Bone marrow (tissue), 2 donors: Measurements from ENCODE around the gene SLAMF9.

ENCODE experiments used
- DNase-seq, 2 donors: peaks; one replicate each; lab custom pipeline; 2025; lab: John Stamatoyannopoulos, UW

SLAMF9 gene

DNA sequence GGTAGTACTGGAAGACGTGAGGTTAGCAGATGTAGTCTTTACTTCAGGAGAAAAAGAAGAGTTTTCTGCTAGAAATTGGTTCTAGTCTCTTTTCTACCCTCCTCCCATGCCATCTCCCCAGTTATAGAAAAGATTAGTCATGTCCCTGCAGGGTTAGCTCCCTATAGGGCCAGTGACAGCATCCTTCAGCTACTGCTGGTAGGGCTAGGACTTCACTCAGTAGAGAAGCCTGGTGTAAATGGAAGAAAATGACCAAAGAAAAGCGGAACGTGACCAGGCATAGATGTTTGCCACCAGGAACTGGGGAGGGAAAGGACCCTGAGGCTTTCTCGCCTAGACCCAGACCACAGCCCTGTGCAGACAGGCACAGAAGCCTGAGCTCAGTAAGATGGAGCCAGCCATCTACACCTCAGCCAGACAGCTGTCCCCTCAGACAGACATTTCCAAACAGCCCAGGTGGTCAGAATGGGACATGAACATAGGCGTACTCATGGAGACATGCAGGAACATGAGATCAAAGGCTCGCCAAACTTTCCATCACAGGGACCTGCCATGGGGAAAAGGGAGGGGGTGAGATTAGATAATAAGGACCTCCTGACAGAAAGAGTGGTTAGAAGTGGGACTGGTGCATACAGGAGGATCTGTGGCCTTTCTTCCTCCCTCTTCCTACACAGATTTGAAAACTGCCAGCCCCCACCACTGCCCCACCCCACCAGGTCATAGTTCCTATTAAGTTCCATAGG is 23.5 kb upstream of the SLAMF9 start:
- DNase-seq = no peak

DNA sequence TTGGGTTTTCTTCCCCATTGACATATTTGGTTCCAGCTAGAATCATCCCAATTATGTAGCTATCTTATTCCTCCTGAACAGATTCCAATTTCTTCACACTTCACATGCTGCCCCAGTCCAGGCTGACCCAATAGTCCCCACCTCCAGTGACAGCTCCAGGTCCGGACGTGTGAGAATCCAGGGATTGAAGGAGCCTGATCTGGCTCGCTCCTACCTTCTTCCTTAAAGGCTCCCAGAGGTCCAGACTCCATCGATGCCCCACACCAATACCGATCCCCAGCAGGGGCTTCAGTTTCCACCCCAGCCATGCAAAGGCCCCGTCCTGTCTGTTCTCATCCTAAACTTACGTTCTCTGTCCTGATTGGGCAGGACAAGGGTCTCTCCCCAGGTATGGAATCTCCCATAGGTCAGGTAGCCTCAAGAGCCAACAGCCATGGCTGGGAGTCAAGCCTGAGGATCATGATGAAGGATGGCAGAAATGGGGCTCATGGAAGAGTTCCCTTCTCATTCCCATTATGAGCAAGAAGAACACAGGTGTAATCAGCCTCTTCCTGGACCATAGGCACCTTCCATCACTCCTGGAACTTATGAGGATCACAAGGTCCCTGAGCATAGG is 20.4 kb upstream of the SLAMF9 start:
- DNase-seq = no peak

DNA sequence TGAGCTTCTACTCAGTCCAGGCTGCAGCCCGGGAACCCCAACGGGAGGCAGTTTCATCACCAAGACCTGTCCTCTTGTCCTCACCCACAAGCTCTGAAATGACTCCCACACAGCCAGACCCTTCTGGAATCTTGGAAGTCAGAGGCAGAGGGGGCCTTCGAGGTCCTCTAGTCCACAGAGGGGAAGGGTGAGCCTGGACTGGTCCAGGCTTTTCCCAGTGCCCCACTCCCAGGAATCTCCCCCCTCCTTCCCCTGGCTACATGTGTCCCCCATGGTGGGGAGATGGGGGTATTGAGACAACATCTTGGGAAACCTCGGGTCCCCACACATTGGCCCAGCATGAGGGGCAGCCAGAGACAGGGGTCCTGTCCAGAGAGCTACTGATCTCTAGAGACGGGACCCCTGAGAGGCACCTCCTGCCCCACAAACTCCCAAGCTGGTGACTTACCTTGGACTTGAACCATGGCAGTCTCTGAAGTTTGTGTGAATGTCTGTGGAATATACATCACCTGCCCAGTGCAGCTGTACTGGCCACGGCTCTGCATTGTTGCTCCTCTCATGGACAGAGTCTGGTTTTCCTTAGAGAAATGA is 19.4 kb upstream of the SLAMF9 start:
- no peak for DNase-seq

DNA sequence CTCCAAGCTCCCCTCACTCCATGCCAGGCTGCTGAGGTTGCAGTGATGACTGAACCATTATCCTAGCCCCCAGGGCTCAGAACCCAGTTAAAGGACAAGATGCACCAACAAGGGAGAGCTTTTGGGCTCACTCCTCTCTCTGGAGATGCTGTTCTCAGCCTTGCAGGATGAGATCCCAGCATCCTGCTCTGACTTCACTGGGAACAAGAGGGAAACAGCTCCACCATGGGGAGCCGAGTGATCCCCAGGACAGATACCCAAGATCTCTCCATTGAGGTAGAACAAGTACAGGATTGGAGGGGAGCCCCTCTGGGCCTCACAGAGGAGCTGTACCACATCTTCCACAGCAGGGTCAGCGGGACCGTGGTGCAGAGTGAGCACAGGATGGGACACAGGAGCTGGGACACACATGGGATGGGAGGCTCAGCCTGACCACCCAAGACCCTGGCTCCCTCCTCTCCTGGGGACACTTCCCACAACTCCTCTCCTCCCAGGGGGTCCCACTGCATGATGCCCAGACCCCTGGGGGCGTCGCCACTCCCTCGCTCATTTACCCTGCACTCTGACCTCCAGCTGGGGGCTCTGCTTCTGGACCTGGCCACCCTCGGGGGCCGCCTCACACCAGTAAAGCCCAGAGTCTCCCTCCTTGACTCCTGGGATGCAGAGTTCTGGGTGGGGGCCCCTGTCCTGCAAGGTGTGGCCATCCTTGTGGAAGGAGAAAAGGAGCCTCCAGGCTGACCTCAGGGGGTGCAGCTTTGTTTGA is 18.6 kb upstream of the SLAMF9 start:
- DNase-seq = no peak

DNA sequence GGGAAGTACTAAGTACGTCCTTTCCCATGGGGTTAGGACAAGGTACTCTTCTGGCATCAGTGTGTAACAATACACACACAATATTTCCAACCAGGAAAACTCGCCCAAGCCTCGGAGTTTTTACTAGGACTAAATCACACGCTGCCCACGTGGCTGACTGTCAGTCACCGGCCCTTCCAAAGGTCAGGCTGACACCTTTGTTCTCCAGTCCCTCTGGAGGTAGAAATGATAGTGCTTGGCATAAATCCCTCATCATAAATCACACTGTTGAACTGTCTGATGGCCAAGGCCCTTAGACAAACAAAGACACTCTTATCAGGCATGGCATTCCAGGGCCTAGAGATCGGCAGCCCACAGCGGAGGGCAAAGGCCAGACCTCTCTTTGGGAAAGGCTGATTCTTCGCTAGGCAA is 16.9 kb upstream of the SLAMF9 start:
- no peak for DNase-seq

DNA sequence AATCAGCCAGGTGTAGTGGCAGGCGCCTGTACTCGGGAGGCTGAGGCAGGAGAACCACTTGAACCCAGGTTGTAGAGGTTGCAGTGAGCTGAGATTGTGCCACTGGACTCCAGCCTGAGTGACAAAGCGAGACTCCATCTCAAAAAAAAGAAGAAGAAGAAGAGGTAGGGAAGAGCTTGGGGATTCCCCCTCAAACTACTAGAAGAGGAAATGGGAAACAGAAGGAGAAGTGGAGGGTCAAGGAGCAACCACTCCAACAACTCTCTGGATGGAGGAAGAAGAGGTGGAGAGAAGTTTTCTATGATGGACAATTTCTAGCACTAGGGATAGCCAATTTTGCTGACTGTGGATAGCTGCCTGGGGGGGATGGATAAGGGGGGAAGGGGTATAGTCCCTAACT is 14.9 kb upstream of the SLAMF9 start:
- DNase-seq = no peak

DNA sequence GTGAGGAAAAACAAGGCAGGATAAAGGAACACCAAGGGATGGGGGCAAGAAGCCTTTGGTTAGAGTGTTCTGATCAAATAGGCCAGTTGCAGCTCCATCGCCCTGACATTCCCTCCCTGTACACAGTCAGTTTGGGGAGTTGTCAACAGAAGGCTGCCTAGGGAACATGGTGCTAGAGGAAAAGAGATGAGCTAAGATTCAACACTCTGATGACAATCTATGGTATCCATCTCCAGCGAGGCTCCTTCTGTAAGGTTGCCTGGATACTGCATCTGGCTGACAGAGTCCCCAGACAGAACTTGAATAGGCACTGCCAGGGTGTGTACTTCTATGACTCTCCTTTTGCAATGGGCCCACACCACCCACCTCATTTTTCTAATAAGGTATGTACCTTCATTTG is 11.2 kb upstream of the SLAMF9 start:
- DNase-seq = no peak

DNA sequence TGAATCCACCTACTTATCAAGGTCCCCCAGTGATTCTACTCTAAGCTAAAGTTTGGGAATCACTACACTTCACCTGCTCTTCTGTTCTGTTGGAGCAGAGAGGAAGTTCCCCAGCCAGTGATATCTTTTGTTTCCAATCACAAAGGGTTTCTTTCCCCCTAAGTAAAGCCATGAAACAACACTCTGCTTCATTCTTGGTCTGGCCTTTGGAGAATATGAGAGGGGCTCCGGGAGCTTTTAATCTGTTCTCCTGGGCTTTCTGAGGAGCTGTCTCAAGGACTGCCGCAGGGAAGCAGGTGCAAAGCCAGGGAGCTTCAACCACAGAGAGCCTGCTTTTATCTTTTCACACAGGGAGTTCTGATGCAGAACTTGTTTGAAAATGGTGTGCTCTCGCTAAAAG is 10.1 kb upstream of the SLAMF9 start:
- DNase-seq = no peak

DNA sequence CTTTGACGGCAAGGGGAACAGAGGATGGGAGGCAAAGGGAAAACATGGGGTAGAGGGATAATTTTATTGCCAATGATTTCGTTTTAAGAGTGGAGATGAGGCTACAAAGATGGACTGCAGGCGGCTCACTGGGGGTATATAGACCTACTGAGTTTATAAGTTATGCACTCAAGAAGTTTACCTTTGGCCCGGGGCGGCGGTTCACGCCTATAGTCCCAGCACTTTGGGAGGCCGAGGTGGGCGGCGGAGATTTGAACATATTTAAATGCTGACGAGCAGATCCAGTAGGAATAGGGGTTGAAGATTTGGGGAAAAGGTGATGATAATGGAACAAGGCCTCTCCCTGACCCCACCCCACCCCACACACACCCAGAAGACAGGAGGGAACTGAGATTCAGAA is 8.1 kb upstream of the SLAMF9 start:
- DNase-seq = no peak

DNA sequence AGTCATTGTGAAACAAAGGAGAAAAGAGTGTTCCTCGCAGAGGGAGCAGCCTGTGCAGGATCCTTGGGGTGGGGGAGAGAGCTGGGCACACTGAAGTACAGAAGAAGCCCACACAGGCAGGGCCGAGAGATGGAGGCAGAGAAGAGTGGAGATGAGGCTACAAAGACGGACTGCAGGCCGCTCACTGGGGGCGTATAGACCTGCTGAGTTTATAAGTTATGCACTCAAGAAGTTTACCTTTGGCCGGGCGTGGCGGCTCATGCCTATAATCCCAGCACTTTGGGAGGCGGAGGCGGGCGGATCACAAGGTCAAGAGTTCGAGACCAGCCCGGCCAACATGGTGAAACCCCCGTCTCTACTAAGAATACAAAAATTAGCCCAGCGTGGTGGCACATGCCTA is 7.6 kb upstream of the SLAMF9 start:
- DNase-seq = no peak

DNA sequence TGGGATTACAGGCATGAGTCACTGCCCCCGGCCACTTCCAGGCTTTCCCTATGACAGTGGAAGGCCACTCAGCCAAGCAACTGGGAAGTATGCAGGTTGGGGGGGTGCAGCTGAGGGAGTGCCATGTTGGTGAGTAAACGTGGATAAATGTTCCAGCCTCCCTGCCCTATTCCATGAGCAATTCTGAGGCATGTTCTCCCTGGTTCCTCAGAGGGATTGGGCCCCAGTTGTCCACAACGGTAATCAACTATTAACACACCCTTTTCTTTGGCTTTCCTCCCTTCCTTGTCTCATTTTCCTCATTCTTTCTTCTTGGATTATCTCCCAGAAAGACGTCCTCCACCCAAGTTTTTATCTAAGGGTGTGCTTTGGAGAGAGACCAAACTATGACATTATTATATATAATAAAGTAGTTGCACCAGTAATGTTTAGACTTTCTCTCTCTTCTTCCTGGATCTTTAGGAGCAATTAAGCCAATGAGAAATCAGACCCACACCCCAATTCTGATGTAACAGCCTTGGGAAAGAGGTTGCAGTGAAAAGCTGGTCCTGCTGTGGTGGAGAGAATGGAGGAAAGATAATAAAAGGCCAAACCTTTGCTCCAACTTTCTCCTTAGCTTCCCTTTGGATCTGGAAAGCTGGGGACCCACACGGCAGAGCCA is 6.8 kb upstream of the SLAMF9 start:
- DNase-seq = no peak

DNA sequence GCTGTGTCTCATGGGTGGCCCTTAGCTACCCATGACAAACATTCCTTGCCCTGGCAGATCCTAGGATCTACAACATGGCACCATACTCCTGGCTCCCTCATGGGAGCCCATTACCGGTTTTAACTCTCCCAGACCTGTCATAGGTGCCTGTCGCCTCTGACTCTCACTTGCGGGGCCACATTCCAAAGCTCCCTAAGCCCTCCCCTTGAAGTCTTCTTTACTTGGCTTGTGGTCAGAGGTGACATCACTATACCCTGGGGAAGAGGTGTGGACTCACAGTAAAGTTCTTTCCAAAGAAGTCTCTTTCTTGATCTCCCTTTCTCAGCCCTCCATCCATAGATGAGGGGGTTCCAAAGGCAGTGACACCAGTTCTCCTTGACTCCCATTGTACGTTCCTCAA is 5.4 kb upstream of the SLAMF9 start:
- no peak for DNase-seq

DNA sequence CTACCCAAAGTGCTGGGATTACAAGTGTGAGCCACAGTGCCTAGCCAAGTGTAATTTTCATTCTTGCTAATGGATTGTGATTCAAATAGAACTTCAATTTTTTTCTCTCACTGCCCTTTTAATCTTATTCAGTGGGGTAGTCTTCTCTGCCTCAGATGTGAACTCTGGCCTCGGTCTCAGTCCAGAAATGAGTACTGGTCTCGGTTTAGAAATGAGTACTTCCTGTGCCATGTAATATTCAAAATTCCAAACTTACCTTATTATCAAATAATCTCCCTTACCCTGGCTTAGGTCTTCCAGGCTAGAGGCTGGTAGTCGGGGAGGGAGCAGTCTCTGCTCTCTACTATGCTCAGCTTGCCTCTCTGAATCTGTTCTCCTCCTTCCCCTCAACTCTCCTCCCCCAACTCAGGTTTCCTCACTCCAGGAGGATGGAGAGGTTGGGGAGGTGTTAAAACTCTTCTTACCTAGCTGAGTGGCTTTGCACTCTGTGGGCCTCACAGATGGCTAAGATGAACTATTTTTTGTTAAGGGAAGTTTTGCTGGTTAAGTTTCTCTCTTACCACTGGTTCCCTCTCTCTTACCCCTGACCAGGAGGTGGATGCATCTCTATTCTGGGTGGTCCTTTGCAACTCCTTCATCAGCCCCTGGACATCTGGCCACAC is 4.8 kb upstream of the SLAMF9 start:
- no peak for DNase-seq

DNA sequence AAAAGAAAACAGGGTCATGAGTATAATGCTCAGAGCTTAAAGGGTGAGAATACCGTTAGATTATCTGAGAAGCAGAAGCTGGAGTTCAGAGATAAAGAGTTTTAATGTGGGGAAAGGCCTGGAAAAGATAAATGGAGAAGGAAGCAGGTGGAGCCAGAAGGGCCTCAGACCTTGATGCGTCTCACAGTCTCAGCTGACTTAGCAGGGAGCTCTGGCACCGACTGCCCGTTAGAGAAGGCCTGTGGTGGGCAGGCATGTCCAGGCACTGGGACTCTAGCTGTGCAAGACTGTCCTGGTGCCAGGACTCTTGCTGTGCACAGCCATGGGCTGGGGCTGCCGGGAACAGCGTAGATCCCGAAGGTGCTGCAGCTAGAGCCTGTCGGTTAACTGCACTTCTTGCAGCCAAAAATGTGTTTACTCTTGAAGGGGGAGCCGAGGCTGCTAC is 3.8 kb upstream of the SLAMF9 start:
- no peak for DNase-seq

DNA sequence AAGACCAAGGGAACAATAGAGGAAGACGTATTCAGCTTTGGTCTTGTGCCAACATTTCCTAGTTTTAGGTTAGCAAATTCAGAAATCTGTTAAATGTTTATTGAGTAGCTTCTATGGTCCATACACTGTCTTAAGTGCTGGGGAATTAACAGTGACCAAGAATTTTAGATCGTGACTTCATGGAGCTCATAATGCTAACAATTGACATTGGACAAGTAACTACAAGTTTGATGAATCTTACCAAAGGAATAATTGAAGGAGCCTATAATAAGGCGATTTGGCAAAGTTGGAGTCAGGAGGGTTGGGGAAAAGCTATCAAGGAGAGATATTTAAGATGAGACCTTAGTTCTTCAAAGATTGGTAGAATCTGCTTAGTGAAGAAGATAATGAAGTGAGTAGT is 1.4 kb upstream of the SLAMF9 start:
- no peak for DNase-seq

DNA sequence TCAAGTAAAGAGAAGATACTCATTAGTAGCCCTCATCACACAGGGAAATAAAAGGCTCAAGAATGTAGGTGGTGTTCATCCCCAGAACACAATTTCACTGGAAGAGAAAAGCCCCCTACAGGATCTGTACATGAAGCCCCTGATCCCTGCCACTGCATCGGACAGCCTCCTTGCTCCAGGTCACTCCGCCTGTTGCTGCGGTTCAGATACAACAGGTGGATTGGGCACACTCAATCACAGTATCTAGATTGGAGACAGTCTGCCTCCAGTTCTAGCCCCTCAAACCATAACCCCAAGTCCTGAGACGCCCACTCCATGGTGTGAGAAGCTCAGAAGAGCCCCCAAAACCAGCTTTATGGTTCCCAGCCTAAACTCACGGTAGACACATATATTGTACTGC is 1.1 kb downstream of the SLAMF9 start:
- no peak for DNase-seq

DNA sequence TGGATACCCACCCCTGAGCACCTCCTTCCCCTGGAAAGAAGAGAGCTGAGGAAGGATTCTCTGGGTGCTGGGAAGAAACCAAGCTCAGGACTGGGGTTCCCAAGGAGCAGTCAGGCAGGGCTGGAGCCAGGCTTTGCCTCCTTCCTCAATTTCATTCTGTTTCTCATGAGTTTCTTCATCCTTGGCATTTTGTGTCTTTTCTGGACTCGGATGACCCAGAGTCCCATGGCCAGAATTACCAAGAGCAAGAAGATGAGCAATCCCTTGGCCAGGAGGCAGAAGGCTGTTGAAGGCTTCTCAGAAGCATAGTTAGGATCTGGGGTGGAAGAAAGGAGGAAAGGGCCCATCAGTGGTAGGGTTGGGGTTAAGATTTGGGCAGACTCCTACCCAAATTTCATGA is 2.5 kb downstream of the SLAMF9 start:
- no peak for DNase-seq

DNA sequence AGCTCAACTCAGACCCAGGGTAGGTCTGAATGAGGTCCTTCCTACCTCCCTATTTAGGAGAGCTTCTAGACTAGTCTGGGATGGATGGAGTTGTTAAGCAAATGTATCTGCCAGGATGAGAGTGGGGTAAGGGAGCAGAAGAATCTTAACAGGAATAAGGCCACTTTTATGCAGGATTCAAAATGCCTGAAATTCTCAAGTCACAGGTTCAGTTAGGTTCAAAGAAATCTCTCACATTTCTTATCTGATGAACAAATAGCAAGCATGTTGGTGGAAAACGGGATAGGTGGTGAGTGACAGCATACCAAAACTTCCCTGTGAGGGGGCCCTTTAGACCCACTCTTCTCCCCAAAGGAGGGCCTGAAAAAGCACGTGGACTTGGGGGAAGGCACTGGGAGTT is 3.0 kb downstream of the SLAMF9 start:
- DNase-seq = no peak

DNA sequence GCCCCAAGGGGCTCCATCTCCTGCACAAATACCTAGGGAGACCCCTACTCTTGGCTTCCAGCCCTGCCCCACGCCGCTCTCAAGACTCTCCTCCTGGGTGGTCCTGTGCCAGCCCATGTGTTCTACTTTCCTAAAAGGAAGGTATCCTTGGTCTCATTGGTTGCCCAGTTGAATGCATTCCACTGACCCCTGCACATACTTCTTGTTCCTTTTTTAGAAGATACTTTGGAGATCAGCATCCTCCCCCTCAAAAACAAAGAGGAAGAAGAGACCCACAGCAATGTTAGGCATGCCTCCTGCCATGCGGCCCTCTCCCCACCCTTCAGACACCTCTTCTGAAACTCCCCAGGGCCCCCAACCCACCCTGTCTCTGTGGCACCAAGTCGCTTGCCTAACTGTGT is 4.1 kb downstream of the SLAMF9 start:
- DNase-seq = no peak

DNA sequence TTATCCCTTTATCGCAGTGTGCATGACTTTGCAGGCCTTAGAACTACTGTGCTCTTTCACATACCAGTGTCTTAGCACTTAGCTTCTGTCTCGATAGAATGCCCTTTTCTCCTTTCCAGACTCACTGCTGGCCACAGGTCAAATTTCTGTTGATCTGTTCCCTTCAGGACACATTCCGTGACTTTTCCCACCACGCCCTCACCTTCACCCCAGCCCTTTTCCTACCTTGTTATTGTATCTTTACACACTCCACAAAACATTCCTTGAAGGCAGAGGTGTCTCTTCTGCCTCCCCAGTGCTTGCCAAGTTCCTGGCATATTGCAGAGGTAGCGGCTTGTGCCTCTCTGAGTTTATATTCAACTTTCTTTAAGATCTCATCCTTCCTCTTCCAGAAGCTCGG is 4.9 kb downstream of the SLAMF9 start:
- no peak for DNase-seq

DNA sequence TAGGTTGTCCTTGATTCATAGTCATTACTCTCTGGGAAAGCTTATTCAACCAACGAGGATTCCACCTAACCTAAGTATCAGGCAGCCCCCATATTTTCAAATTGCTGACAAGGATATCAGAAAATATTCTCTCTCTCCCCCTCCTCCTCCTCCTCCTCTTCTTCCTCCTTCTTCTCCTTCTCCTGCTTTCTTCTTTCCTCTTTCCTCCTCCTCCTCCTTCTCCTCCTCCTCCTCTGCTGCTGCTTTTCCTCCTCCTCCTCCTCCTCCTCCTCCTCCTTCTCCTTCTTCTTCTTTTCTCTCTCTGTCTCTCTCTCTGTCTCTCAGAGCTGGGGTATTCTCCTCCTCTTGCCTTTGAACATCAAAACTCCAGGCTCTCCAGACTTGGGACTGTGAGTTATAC is 6.1 kb downstream of the SLAMF9 start:
- no peak for DNase-seq
